GM21526 (cell line): Measurements from ENCODE around the gene RAPGEF4.

Experiments
- ATAC-seq: cut with Tn5 transposase; IDR thresholded peaks from one replicate; pipeline ENCODE4 v1.9.1; 2021; ENCODE audit warnings: moderate library complexity; ENCODE audit not compliant: unreplicated experiment, low FRiP score

RAPGEF4 gene

GRCh38 chr2:172855588-172855987, 119.9 kb downstream of the RAPGEF4 start:
- ATAC-seq: no peak

DNA sequence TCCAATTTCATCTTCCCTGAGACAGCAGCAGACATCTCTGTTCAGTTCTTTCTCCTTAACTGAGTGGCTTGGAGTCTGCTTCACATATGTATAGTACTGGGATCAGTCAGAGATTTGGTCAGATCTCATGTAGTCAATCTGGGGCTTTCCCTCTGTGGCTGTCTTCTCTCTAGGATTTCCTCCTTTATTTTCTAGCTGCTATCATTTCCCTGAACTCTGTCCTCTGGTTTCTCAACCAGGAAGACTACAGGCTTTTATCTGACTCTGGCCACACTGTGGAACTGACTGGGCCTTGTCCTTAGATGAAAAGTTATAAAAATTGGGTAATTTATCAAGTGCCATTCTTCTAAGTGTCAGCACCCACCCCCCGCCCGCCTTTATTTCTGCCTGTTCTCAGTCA, 121.0 kb downstream of the RAPGEF4 start:
- ATAC-seq: no peak

- ATAC-seq: no peak
Measured at GRCh38 chr2:172858473-172858745, 122.8 kb downstream of the RAPGEF4 start.

DNA sequence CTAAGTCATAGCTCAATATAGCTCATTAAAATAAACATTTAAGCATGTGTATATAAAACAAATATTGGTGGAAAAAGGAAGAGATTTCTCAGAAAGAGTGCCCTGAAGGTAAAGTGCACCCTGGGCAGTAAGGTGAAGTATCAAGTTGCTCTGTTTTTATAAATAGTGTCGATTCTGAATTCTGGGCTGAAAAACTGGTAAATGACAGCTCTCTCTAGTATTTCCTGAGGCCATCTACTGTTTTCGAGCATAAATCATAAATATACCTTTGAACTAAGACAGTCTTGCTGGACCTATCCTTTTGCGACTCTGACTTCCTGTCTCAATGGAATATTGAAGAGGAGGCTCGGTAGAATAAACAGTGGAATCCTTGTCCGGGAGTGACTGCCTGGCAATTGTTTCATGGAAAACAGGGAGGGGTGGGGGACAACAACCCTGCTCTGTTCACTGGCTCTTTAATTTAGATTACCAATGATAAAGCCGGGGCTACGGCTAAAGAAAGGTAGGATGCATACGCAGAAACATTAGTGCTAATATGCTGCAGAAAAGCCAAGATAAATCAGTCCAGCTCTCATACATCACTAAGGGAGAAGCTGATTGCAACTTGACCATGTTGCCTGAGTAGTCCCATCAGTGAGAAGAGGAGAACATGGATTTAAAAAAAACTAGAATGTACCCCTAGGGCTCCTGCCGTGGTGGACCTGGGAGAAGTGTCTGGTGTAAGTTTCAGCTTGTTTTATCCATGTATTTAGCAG, 124.1 kb downstream of the RAPGEF4 start:
- no peak for ATAC-seq

GRCh38 chr2:172860336-172860707, 124.7 kb downstream of the RAPGEF4 start:
- no peak for ATAC-seq

- ATAC-seq: no peak
Measured at GRCh38 chr2:172861098-172861497, 125.5 kb downstream of the RAPGEF4 start.

DNA sequence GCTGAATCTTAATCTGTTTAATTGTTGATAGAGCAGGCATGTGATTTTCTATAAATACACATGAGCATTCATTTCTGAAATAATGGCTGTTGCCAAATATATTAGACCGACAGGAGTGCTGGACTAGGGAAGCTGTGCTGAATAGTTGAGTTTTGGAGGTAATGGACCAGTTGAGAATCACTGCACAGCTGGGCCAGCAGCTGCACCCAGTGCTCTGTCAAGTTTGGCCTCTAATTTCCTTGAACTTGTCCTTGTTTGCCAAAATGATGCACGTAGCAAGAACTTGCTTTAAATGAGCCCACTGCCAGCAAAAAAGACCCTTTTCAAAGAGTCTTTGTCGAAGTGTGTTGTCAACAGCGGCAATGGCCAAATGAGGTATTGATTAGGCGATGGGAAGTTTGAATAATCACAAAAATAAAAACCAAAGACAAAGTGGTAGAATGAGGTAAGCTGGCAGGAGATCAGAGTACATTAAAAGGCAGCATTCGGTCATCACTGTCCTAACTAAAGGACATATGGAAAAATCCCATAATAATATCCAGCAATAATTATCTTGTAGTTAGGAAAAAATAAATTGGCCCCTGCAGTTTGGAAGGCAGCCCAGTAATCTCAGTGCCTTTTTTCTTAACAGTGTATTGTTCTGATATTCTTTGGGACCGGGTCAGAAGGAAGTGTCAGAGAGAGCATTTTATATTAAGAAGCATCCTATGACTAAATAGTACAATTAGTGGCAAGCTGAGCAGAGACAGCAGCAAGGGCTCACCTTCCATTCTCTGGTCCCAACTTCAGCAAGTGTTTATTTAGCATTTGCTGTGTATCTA, 126.2 kb downstream of the RAPGEF4 start:
- ATAC-seq: no peak

- no peak for ATAC-seq
Measured at GRCh38 chr2:172863341-172863740, 127.7 kb downstream of the RAPGEF4 start.

DNA sequence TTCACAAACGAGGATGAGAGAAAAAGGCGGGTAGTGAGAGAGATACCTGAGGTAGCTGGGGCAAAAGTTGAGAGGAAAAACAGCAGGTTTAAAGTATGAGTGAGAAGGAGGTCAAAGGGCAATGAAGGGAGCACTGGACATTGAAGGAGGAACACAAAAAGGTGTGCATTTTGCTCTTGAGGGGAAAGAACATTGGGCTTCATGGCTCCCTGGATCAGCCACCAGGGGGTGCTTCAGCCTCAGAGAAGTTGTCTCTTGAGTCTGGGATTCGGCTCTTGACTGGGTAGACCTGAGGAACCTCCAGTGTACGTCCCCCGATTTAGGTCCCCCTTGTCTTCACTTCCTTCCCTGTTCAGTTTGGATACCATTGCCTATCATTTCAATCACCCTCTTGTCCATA, 128.5 kb downstream of the RAPGEF4 start:
- ATAC-seq: no peak

DNA sequence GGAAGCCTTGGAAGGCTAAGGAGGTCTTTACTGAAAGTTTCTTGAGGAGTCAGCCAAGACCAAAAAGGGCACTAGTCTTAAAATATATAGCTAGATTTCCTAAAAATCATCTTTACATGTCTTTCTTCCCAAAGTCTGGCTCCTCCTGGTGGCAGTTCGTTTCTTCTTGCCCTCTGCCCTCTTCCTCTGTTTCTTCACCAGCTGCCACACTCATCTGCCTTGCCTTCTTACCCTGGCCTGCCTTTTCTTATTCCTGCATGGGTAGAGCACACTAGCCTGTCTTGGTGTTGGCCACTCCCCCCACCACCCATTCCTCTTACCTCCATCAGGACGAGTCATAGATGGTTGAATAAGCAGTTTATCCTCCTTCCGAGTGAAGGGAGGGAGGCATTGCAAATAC, 129.8 kb downstream of the RAPGEF4 start:
- ATAC-seq: no peak

DNA sequence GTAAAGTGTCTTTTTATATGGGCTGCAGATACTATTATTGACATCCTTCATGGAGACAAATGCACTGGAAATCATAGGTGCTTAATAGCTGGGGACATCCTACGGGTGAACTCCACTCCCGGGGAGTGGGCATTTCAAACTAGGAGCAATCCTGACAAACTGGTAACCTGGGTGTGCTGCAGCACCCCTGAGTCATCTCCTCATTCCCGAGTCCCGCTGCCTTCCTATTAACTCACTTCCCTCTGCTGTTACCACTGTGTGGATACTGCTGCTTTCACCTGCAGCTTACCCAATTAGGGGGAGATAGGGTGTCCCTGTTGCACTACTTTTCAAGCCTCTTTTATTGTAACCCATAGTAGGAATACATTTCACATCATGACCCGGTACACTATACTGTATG, 134.2 kb downstream of the RAPGEF4 start:
- ATAC-seq: no peak

DNA sequence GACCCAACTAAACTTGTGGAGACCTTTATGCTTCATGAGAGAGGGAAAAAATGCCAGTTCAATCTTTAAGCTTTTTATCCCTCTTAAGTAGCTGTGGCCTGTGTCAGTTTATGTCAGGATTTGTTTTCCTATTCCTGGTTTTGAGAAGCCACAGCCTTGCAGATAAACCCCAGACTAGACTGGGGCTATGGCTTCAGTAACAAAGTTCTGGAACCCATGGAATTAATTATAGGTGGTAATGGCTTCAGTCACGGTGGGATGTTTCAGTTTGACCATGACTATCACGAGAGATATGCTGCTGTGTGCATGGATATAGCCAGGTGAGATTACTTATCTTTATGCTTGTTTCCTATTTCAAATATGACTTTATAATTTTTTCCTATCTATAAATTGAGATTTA, 134.8 kb downstream of the RAPGEF4 start:
- ATAC-seq: no peak

DNA sequence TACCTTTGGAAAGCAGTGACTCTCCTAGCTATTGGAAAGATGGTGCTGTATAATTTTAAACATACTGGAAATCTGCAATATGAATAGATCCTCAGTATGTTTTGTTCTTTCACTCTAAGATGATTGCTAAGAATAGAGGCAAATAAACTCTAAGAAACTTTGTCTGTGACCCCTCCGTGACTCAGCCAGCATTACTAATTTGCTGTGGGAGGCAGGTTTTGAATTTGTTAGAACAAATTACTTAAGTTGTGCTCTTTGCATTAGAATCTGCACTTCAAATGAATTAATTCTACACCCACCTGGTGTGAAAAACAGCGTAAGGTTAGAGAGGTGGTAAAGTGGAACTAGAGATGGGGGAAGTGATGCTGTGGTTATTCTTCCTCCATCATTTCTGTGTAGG, 142.2 kb downstream of the RAPGEF4 start:
- ATAC-seq: no peak

- ATAC-seq: no peak
Measured at GRCh38 chr2:172878260-172878659, 142.6 kb downstream of the RAPGEF4 start.

DNA sequence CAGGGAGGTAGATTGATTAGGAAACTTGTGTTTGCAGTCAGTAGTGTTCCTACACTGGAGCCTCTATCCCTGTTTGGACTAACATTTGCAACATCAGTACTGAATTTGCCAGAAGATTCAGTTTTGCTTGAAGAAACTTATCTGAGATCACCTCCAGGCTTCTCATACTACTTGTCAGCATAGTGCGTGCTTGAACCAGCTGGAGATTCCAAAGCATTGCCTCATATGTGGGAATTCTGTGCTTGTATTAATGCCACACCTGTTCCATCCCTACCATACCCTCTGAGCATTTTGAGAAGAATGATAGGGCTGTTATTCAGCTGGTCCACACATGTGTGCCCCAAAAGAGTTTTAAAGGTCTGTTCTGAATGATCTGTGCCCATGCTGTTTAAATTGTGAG, 148.7 kb downstream of the RAPGEF4 start:
- ATAC-seq: no peak

- no peak for ATAC-seq
Measured at GRCh38 chr2:172885996-172886395, 150.4 kb downstream of the RAPGEF4 start.

GRCh38 chr2:172887280-172887679, 151.6 kb downstream of the RAPGEF4 start:
- no peak for ATAC-seq

GRCh38 chr2:172888714-172889669, 153.3 kb downstream of the RAPGEF4 start:
- no peak for ATAC-seq

GRCh38 chr2:172889768-172890430, 154.3 kb downstream of the RAPGEF4 start:
- no peak for ATAC-seq

GRCh38 chr2:172893111-172893510, 157.5 kb downstream of the RAPGEF4 start:
- no peak for ATAC-seq

- no peak for ATAC-seq
Measured at GRCh38 chr2:172893671-172894070, 158.0 kb downstream of the RAPGEF4 start.
